K562 (cell line): ENCODE measurements around the gene PRIM1. TPM values are rescaled to one million over a fixed set of nuclear protein-coding genes. Genes with fewer than 3 reads are reported as not detected.

ENCODE experiments used
- ARID3A ChIP-seq: IDR thresholded peaks from 2 replicates; pipeline ENCODE4 v1.6.1; 2012; ENCODE audit warnings: low read depth, low read length, improper control_type of control experiment, borderline replicate concordance
- ATF7 ChIP-seq: fragments of 450-650 bp; IDR thresholded peaks from 2 replicates; pipeline ENCODE4 v1.7.1; 2014; ENCODE audit warnings: mild to moderate bottlenecking, moderate library complexity
- BCL6 ChIP-seq: fragments of 250-450 bp; sonication (Bioruptor Pico); IDR thresholded peaks from 2 replicates; pipeline ENCODE4 v1.4.0; 2020
- CBX5 ChIP-seq: IDR thresholded peaks from 2 replicates; pipeline ENCODE4 v1.6.1; 2014; ENCODE audit warnings: low read depth, borderline replicate concordance
- CHAMP1 ChIP-seq: fragments of 450-650 bp; IDR thresholded peaks from 2 replicates; pipeline ENCODE4 v1.6.1; 2016; ENCODE audit warnings: mild to moderate bottlenecking
- FOXM1 ChIP-seq, 2 experiments: fragments of 450-650 bp in 1 of 2; sonication (generic) in 1 of 2; formaldehyde crosslinking in 1 of 2; IDR thresholded peaks; 2 replicates each; pipeline versions ENCODE4 v1.6.1 to v1.9.0; 2017 to 2022; ENCODE audit warnings: low read depth in 2 of 2, mild to moderate bottlenecking in 2 of 2, missing genetic modification reagents in 1 of 2, moderate library complexity in 1 of 2
- FOXP4 ChIP-seq: sonication (generic); formaldehyde crosslinking; IDR thresholded peaks from 2 replicates; pipeline ENCODE4 v1.8.0; 2022; ENCODE audit warnings: mild to moderate bottlenecking, missing genetic modification reagents, borderline replicate concordance
- GATA2 ChIP-seq: sonication (generic); formaldehyde crosslinking; IDR thresholded peaks from 2 replicates; pipeline ENCODE4 v1.4.0; 2020; ENCODE audit warnings: mild to moderate bottlenecking, missing genetic modification reagents
- ILF3 ChIP-seq: fragments of 450-650 bp; IDR thresholded peaks from 2 replicates; pipeline ENCODE4 v1.6.1; 2018; ENCODE audit warnings: antibody characterized with exemption, mild to moderate bottlenecking, moderate library complexity, borderline replicate concordance
- MEIS2 ChIP-seq: fragments of 450-650 bp; IDR thresholded peaks from 2 replicates; pipeline ENCODE4 v1.6.1; 2014; ENCODE audit warnings: mild to moderate bottlenecking; ENCODE audit not compliant: partially characterized antibody
- NCOA1 ChIP-seq: fragments of 450-650 bp; IDR thresholded peaks from 2 replicates; pipeline ENCODE4 v1.6.1; 2016; ENCODE audit warnings: low read depth
- NCOA4 ChIP-seq: fragments of 450-650 bp; IDR thresholded peaks from 2 replicates; pipeline ENCODE4 v1.6.1; 2018; ENCODE audit warnings: mild to moderate bottlenecking; ENCODE audit not compliant: partially characterized antibody
- NFRKB ChIP-seq: fragments of 450-650 bp; IDR thresholded peaks from 2 replicates; pipeline ENCODE4 v1.6.1; 2016; ENCODE audit warnings: low read depth
- NRF1 ChIP-seq, 2 experiments: fragments of 450-650 bp; IDR thresholded peaks in 1 of 2; conservative IDR thresholded peaks in 1 of 2; 2 replicates each; pipeline ENCODE4 v1.6.1; 2014; ENCODE audit warnings: mild to moderate bottlenecking in 2 of 2
- PTRF ChIP-seq: fragments of 450-650 bp; IDR thresholded peaks from 2 replicates; pipeline ENCODE4 v1.6.1; 2016; ENCODE audit warnings: mild to moderate bottlenecking, missing genetic modification characterization, missing compliant biosample characterization
- RNF2 ChIP-seq: sonication (generic); IDR thresholded peaks from 2 replicates; pipeline ENCODE4 v1.6.1; 2016
- SMARCB1 ChIP-seq: IDR thresholded peaks from 2 replicates; pipeline ENCODE4 v1.6.1; 2011; ENCODE audit warnings: improper control_type of control experiment, low read depth; ENCODE audit not compliant: insufficient read length
- SRSF7 ChIP-seq: fragments of 200-400 bp; formaldehyde crosslinking; optimal IDR thresholded peaks from 2 replicates; pipeline ENCODE3; 2017; ENCODE audit warnings: mild to moderate bottlenecking, low read depth, low read length
- TBP ChIP-seq: optimal IDR thresholded peaks from 2 replicates; pipeline ENCODE3; 2011; ENCODE audit warnings: low read depth, low read length, improper control_type of control experiment
- TCF7L2 ChIP-seq: fragments of 150-350 bp; IDR thresholded peaks from 2 replicates; pipeline ENCODE4 v1.6.1; 2016; ENCODE audit warnings: low read depth, mild to moderate bottlenecking, low read length, moderate library complexity
- ZNF431 ChIP-seq: sonication (generic); formaldehyde crosslinking; IDR thresholded peaks from 2 replicates; pipeline ENCODE4 v1.8.0; 2022; ENCODE audit warnings: mild to moderate bottlenecking, missing genetic modification reagents
- polyA plus RNA-seq, 8 experiments: library from polyadenylated mRNA; depleted of rRNA in 4 of 8; stranded (reverse) in 5 of 8; unstranded in 3 of 8; fragments of >200 nt; fragmentation: Nextera tagmentation in 2 of 8; fragmentation: Illumina TruSeq in 1 of 8; extraction: Ambion mirVana in 2 of 8; extraction: Trizol in 1 of 8; gene quantifications; 2 replicates each; pipeline versions ENCODE4 v1.2.1 to v1.2.3, GENCODE V29; 2011 to 2014; ENCODE audit warnings: inconsistent platforms in 1 of 8, missing spikeins in 1 of 8
- total RNA-seq, 7 experiments: library from RNA; depleted of rRNA in 6 of 7; stranded (reverse); fragments of >200 nt in 6 of 7; fragmentation: Illumina TruSeq in 2 of 7; extraction: Trizol in 2 of 7; gene quantifications; 2 replicates each; pipeline versions ENCODE4 v1.2.1 to v1.2.3, GENCODE V29; 2011 to 2021; ENCODE audit warnings: low replicate concordance in 1 of 7
- TF ChIP-seq, protein P1 (sequence below): fragments of 450-650 bp; conservative IDR thresholded peaks from 2 replicates; pipeline ENCODE4 v1.6.1; 2016; ENCODE audit warnings: missing genetic modification characterization, low read depth, mild to moderate bottlenecking, missing compliant biosample characterization, moderate library complexity

Gene PRIM1
- total and polyA plus RNA-seq, 9 of the 15 experiments (the other 6 are each of a cell fraction or from before 2014, with no cell fraction given), result 67.2 to 179 (median 140) TPM

DNA sequence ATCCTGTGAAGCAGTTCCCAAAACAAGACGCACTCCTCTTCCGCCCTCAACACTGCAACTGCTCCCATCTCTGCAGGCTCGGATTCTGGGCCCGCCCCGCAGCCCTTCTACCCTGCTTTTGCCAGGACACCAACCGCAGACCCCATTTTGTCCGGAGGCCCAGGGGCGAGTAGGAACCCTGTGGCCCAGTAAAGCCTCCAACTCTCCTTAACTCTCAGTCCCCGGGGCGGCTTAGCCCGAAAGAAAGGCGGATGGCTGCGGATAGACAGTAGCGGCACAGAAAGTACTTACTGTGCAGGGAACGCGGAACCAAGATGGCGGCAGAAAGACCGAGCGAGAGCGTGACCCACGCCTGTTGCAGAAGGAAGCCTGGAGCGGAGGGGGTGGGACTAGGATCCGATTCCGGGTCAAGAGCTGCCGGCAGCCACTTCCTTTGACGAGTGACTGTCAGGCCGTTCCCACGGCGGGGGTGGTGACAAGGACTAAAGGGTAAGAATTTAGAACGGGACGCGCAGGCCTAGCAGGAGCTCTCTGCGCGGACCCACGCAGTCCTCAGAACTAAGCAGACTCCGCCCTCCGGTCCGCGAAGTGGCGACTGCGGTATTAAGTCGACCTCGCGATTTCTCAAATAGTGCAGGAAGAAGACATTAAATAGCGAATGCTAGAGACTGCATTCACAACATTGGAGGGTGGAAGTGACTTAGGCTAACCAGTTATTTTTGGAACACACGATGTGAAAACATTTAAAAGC, 27.0 kb downstream of the PRIM1 start, which contains the start of gene NACA (continued):
- no peak for TF ChIP-seq SMARCB1
- TF ChIP-seq FOXP4 (CRISPR knock-in tag), result 0 out of 2 replicates have a peak, but pooled peaks have one; percentile 76
- TF ChIP-seq CBX5, result no peak
- TF ChIP-seq BCL6 (CRISPR knock-in tag), result no peak
- TF ChIP-seq MEIS2, result peak; percentile 95
- no peak; the same call in 1 of the 2 replicates for TF ChIP-seq ILF3
- TF ChIP-seq NCOA4, result no peak
- no peak for TF ChIP-seq PTRF (tag)
- TF ChIP-seq, protein P1, sequence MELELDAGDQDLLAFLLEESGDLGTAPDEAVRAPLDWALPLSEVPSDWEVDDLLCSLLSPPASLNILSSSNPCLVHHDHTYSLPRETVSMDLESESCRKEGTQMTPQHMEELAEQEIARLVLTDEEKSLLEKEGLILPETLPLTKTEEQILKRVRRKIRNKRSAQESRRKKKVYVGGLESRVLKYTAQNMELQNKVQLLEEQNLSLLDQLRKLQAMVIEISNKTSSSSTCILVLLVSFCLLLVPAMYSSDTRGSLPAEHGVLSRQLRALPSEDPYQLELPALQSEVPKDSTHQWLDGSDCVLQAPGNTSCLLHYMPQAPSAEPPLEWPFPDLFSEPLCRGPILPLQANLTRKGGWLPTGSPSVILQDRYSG (tag), result no peak
- TF ChIP-seq ZNF431 (CRISPR knock-in tag), result peak; percentile 72
- TF ChIP-seq GATA2 (CRISPR knock-in tag), result no peak
- TF ChIP-seq FOXM1 (IDR thresholded peaks at IDR 0.05; ENCODE audit: low read depth), result no peak
- no peak for TF ChIP-seq FOXM1 (CRISPR knock-in tag; IDR thresholded peaks at IDR 0.05; ENCODE audit: low read depth)
- no peak for TF ChIP-seq SRSF7
- TF ChIP-seq ATF7, result peak; percentile 90
- TF ChIP-seq NRF1 (conservative IDR thresholded peaks at IDR 0.05 in 1 of 2, IDR thresholded peaks at IDR 0.05 in 1 of 2), result peak; percentile 94 to 95
- TF ChIP-seq ARID3A, result no peak
- peak; percentile 97 for TF ChIP-seq TBP
- TF ChIP-seq TCF7L2, result no peak
- TF ChIP-seq NFRKB, result peak; percentile 100
- peak; percentile 31; the same call in 1 of the 2 replicates for TF ChIP-seq RNF2
- TF ChIP-seq CHAMP1, result no peak; the same call in 1 of the 2 replicates
- TF ChIP-seq NCOA1, result peak; percentile 41
